SK-N-SH (cell line): ENCODE data around the gene PDIA4.

Experiments
- CHD2 ChIP-seq: fragments of 150-350 bp; IDR thresholded peaks from 2 replicates; pipeline ENCODE4 v1.6.1; 2018; ENCODE audit warnings: low read length; ENCODE audit not compliant: partially characterized antibody
- CTCF ChIP-seq: fragments of 200-600 bp; sonication (generic); IDR thresholded peaks from 2 replicates; pipeline ENCODE4 v1.6.1; 2017; ENCODE audit warnings: antibody characterized with exemption, mild to moderate bottlenecking, moderate library complexity
- EP300 ChIP-seq, 2 experiments: IDR thresholded peaks; 2 replicates each; pipeline versions ENCODE4 v1.4.0 to v1.6.1; 2012; ENCODE audit warnings: borderline replicate concordance in 1 of 2, low read depth in 1 of 2, low read length in 1 of 2
- FOXM1 ChIP-seq: IDR thresholded peaks from 2 replicates; pipeline ENCODE4 v1.4.0; 2012; ENCODE audit warnings: low read depth, mild to moderate bottlenecking
- NFIC ChIP-seq: IDR thresholded peaks from 2 replicates; pipeline ENCODE4 v1.4.0; 2012; ENCODE audit warnings: borderline replicate concordance
- PBX3 ChIP-seq: IDR thresholded peaks from 2 replicates; pipeline ENCODE4; 2012
- POLR2AphosphoS5 ChIP-seq: IDR thresholded peaks from 2 replicates; pipeline ENCODE4 v1.6.1; 2012; ENCODE audit warnings: low read depth, low read length
- USF1 ChIP-seq: IDR thresholded peaks from 2 replicates; pipeline ENCODE4 v1.4.0; 2012; ENCODE audit warnings: low read depth, borderline replicate concordance
- USF2 ChIP-seq: fragments of 150-350 bp; IDR thresholded peaks from 2 replicates; pipeline ENCODE4 v1.6.1; 2017; ENCODE audit warnings: antibody characterized with exemption, low read length, low read depth, borderline replicate concordance
- YY1 ChIP-seq: IDR thresholded peaks from 2 replicates; pipeline ENCODE4 v1.4.0; 2012; ENCODE audit warnings: low read depth, mild to moderate bottlenecking

- TF ChIP-seq CTCF (no peak), POLR2AphosphoS5 (no peak), EP300 (IDR thresholded peaks at IDR 0.05; ENCODE audit: borderline replicate concordance in 1 of 2, low read depth in 1 of 2, low read length in 1 of 2) (no peak), CHD2 (no peak), YY1 (no peak), PBX3 (no peak), USF2 (no peak), FOXM1 (no peak), USF1 (no peak), NFIC (no peak)
Observed at GRCh38 chr7:148967602-148968001, 60.7 kb downstream of the PDIA4 start.
